Muscle of leg (tissue), 11 donors: ENCODE measurements around the gene MED29. TPM values are rescaled to one million over a fixed set of nuclear protein-coding genes. Genes with fewer than 3 reads are reported as not detected.

Experiments
- DNase-seq: peaks from one replicate; pipeline ENCODE4 v3.0.0; 2013
- H3K27ac ChIP-seq: one replicate; pipeline ENCODE4 v1.5.1; 2013; ENCODE audit warnings: mild to moderate bottlenecking, low read length, control low read depth
- H3K27me3 ChIP-seq: one replicate; pipeline ENCODE4 v1.6.1; 2013; ENCODE audit warnings: low read length; ENCODE audit not compliant: control insufficient read depth, insufficient read depth
- H3K36me3 ChIP-seq: one replicate; pipeline ENCODE4 v1.6.1; 2013; ENCODE audit warnings: low read length; ENCODE audit not compliant: control insufficient read depth, insufficient read depth
- H3K4me1 ChIP-seq: one replicate; pipeline ENCODE4 v1.6.1; 2013; ENCODE audit warnings: low read length; ENCODE audit not compliant: control insufficient read depth, insufficient read depth
- H3K4me3 ChIP-seq: one replicate; pipeline ENCODE4 v1.5.1; 2013; ENCODE audit warnings: low read length, control low read depth
- H3K9me3 ChIP-seq: replicated peaks from 2 replicates; pipeline ENCODE4 v1.6.1; 2013; ENCODE audit warnings: low read depth, low read length; ENCODE audit not compliant: control insufficient read depth
- WGBS: methylation state at CpG from one replicate; pipeline ENCODE4 v1.1.5; 2013; ENCODE audit warnings: missing lambda C conversion rate; ENCODE audit not compliant: insufficient coverage; 5-methylcytosine and 5-hydroxymethylcytosine counted together
- polyA plus RNA-seq, 8 donors: library from polyadenylated mRNA; unstranded; fragments of 120-200 nt; gene quantifications; one replicate each; pipeline versions ENCODE4 v1.2.1 to v1.2.3, GENCODE V29; 2013; ENCODE audit warnings: inconsistent platforms in 1 of 8, low replicate concordance in 1 of 8; ENCODE audit not compliant: insufficient read length in 8 of 8, insufficient read depth in 1 of 8
- total RNA-seq: library from RNA; stranded (reverse); fragments of 120-200 nt; gene quantifications from one replicate; pipeline ENCODE4 v1.2.4, GENCODE V29; 2013

The MED29 gene
- total and polyA plus RNA-seq, 9 donors = 17.3 to 30.5 (median 26.4) TPM

- WGBS = 40% methylated on average over 1 of the region's 4 CpGs
Measured at GRCh38 chr19:39351537-39352064, 39.6 kb upstream of the MED29 start.

GRCh38 chr19:39352381-39353255, 38.6 kb upstream of the MED29 start:
- DNase-seq = peak; percentile 80
- 45% methylated on average over 4 of the region's 12 CpGs for WGBS
- peak overlapping the region; percentile 72 for H3K27ac ChIP-seq
- no peaks in the 10 kb centered on the region for H3K27me3 ChIP-seq
- H3K36me3 ChIP-seq = peaks cover 69% of the 10 kb centered on the region
- no peak overlapping the region for H3K4me3 ChIP-seq
- H3K9me3 ChIP-seq = no peaks in the 10 kb centered on the region
- H3K4me1 ChIP-seq = peaks cover 11% of the 10 kb centered on the region

More at GRCh38 chr19:39351537-39352064, 39.6 kb upstream of the MED29 start:
- Histone ChIP-seq H3K36me3 (peaks cover 64% of the 10 kb centered on the region), H3K9me3 (no peaks in the 10 kb centered on the region), H3K27me3 (no peaks in the 10 kb centered on the region), H3K4me1 (peaks cover 14% of the 10 kb centered on the region), H3K27ac (peak overlapping the region; percentile 66), H3K4me3 (no peak overlapping the region)
- DNase-seq = peak; percentile 71

- H3K4me3 ChIP-seq = no peak overlapping the region
- 71% methylated on average over 2 of the region's 5 CpGs for WGBS
- peaks cover 71% of the 10 kb centered on the region for H3K36me3 ChIP-seq
- no peak for DNase-seq
- H3K4me1 ChIP-seq = peaks cover 9% of the 10 kb centered on the region
- no peaks in the 10 kb centered on the region for H3K9me3 ChIP-seq
- no peak overlapping the region for H3K27ac ChIP-seq
- H3K27me3 ChIP-seq = no peaks in the 10 kb centered on the region
Measured at GRCh38 chr19:39355253-39355652, 35.9 kb upstream of the MED29 start.

GRCh38 chr19:39356073-39356472, 35.1 kb upstream of the MED29 start:
- H3K9me3 ChIP-seq = no peaks in the 10 kb centered on the region
- no peak overlapping the region for H3K27ac ChIP-seq
- 100% methylated on average over 1 of the region's 3 CpGs for WGBS
- no peak for DNase-seq
- peaks cover 9% of the 10 kb centered on the region for H3K4me1 ChIP-seq
- no peaks in the 10 kb centered on the region for H3K27me3 ChIP-seq
- H3K36me3 ChIP-seq = peaks cover 78% of the 10 kb centered on the region
- no peak overlapping the region for H3K4me3 ChIP-seq

GRCh38 chr19:39356647-39357046, 34.5 kb upstream of the MED29 start:
- 87% methylated on average over 18 of the region's 18 CpGs for WGBS
- peaks cover 5% of the 10 kb centered on the region for H3K4me1 ChIP-seq
- no peaks in the 10 kb centered on the region for H3K9me3 ChIP-seq
- H3K27ac ChIP-seq = no peak overlapping the region
- DNase-seq = no peak
- H3K36me3 ChIP-seq = peaks cover 75% of the 10 kb centered on the region
- no peaks in the 10 kb centered on the region for H3K27me3 ChIP-seq
- no peak overlapping the region for H3K4me3 ChIP-seq

- peaks cover 85% of the 10 kb centered on the region for H3K36me3 ChIP-seq
Measured at GRCh38 chr19:39359026-39359425, 32.2 kb upstream of the MED29 start.

GRCh38 chr19:39360599-39360998, 30.6 kb upstream of the MED29 start:
- Histone ChIP-seq H3K36me3 (peaks cover 81% of the 10 kb centered on the region), H3K4me1 (peaks cover 28% of the 10 kb centered on the region), H3K27ac (no peak overlapping the region), H3K9me3 (no peaks in the 10 kb centered on the region), H3K4me3 (no peak overlapping the region), H3K27me3 (no peaks in the 10 kb centered on the region)
- no CpG with 5 or more reads among the region's 1 CpG for WGBS
- DNase-seq = no peak

More at GRCh38 chr19:39359026-39359425, 32.2 kb upstream of the MED29 start:
- peaks cover 20% of the 10 kb centered on the region for H3K4me1 ChIP-seq
- no peak for DNase-seq
- H3K4me3 ChIP-seq = no peak overlapping the region
- H3K27me3 ChIP-seq = no peaks in the 10 kb centered on the region
- WGBS = no CpG with 5 or more reads among the region's 3 CpGs
- no peaks in the 10 kb centered on the region for H3K9me3 ChIP-seq
- H3K27ac ChIP-seq = no peak overlapping the region

GRCh38 chr19:39362682-39363657, 28.2 kb upstream of the MED29 start:
- peaks cover 28% of the 10 kb centered on the region for H3K4me1 ChIP-seq
- H3K4me3 ChIP-seq = no peak overlapping the region
- WGBS = 60% methylated on average over 2 of the region's 6 CpGs
- no peaks in the 10 kb centered on the region for H3K9me3 ChIP-seq
- no peaks in the 10 kb centered on the region for H3K27me3 ChIP-seq
- peak; percentile 64 for DNase-seq
- peak overlapping the region; percentile 89 for H3K27ac ChIP-seq
- H3K36me3 ChIP-seq = peaks cover 73% of the 10 kb centered on the region

- peak; percentile 88 for DNase-seq
- H3K27me3 ChIP-seq = no peaks in the 10 kb centered on the region
- peaks cover 28% of the 10 kb centered on the region for H3K4me1 ChIP-seq
- no peaks in the 10 kb centered on the region for H3K9me3 ChIP-seq
- peaks cover 67% of the 10 kb centered on the region for H3K36me3 ChIP-seq
- 49% methylated on average over 3 of the region's 5 CpGs for WGBS
- H3K4me3 ChIP-seq = no peak overlapping the region
- peak overlapping the region; percentile 89 for H3K27ac ChIP-seq
Measured at GRCh38 chr19:39363901-39364457, 27.2 kb upstream of the MED29 start.
